GM12878 (cell line): ENCODE results near the gene CHMP1A. TPM values are rescaled to one million over a fixed set of nuclear protein-coding genes. Genes with fewer than 3 reads are reported as not detected.

Source experiments
- ATF7 ChIP-seq: fragments of 450-650 bp; IDR thresholded peaks from 2 replicates; pipeline ENCODE4 v1.6.1; 2016; ENCODE audit warnings: low read depth, mild to moderate bottlenecking
- CBX3 ChIP-seq: fragments of 200-600 bp; sonication (generic); IDR thresholded peaks from 2 replicates; pipeline ENCODE4 v1.6.1; 2016; ENCODE audit warnings: low read depth, borderline replicate concordance
- CEBPB ChIP-seq, 2 experiments: fragments of 150-350 bp in 1 of 2; IDR thresholded peaks; 2 replicates each; pipeline ENCODE4 v1.6.1; 2012 to 2014; ENCODE audit warnings: low read depth in 2 of 2, low read length in 2 of 2, borderline replicate concordance in 1 of 2, inconsistent platforms in 1 of 2
- CHD2 ChIP-seq: IDR thresholded peaks from 2 replicates; pipeline ENCODE4 v1.6.1; 2011; ENCODE audit warnings: low read depth, low read length, improper control_type of control experiment, borderline replicate concordance
- EGR1 ChIP-seq, 2 experiments: IDR thresholded peaks; 1 replicate in 1 of 2; 2 replicates in 1 of 2; pipeline ENCODE4 v1.6.1; 2011 to 2012; ENCODE audit warnings: low read depth in 2 of 2, low read length in 2 of 2, borderline replicate concordance in 1 of 2, mild to moderate bottlenecking in 1 of 2, moderate library complexity in 1 of 2
- ETV6 ChIP-seq, 2 experiments: fragments of 450-650 bp in 1 of 2; IDR thresholded peaks in 1 of 2; conservative IDR thresholded peaks in 1 of 2; 2 replicates each; pipeline ENCODE4 v1.6.1; 2014; ENCODE audit warnings: antibody characterized with exemption in 1 of 2, borderline replicate concordance in 1 of 2, low read depth in 1 of 2, mild to moderate bottlenecking in 1 of 2, moderate library complexity in 1 of 2
- EZH2 ChIP-seq: IDR thresholded peaks from 2 replicates; pipeline ENCODE4 v1.6.1; 2012; ENCODE audit warnings: low read depth, mild to moderate bottlenecking, control low read depth, inconsistent platforms, low read length, borderline replicate concordance; ENCODE audit not compliant: control insufficient read depth
- MEF2B ChIP-seq: fragments of 450-650 bp; IDR thresholded peaks from 2 replicates; pipeline ENCODE4 v1.6.1; 2018; ENCODE audit warnings: mild to moderate bottlenecking, moderate library complexity; ENCODE audit not compliant: partially characterized antibody, poor library complexity, severe bottlenecking
- MYC ChIP-seq: IDR thresholded peaks from 2 replicates; pipeline ENCODE4 v1.6.1; 2011; ENCODE audit warnings: mild to moderate bottlenecking, low read length, moderate library complexity, inconsistent platforms; ENCODE audit not compliant: insufficient read depth, insufficient replicate concordance, insufficient read length, severe bottlenecking
- RAD21 ChIP-seq: IDR thresholded peaks from 2 replicates; pipeline ENCODE4 v1.6.1; 2011; ENCODE audit warnings: mild to moderate bottlenecking, low read depth, low read length, moderate library complexity; ENCODE audit not compliant: insufficient read depth
- TAF1 ChIP-seq: IDR thresholded peaks from 2 replicates; pipeline ENCODE4 v1.6.1; 2011; ENCODE audit warnings: mild to moderate bottlenecking, low read depth, low read length, borderline replicate concordance
- TARDBP ChIP-seq: IDR thresholded peaks from 2 replicates; pipeline ENCODE4 v1.6.1; 2016; ENCODE audit warnings: borderline replicate concordance
- ZNF217 ChIP-seq: fragments of 450-650 bp; IDR thresholded peaks from 2 replicates; pipeline ENCODE4 v1.6.1; 2017; ENCODE audit warnings: antibody characterized with exemption, mild to moderate bottlenecking
- polyA plus RNA-seq, 11 experiments: library from polyadenylated mRNA; depleted of rRNA in 4 of 11; unstranded in 6 of 11; stranded (reverse) in 5 of 11; fragments of >200 nt; fragmentation: Nextera tagmentation in 4 of 11; fragmentation: Illumina TruSeq in 1 of 11; extraction: Ambion mirVana in 4 of 11; extraction: Trizol in 1 of 11; gene quantifications; 1 replicate in 1 of 11; 2 replicates in 10 of 11; pipeline versions ENCODE4 v1.2.1 to v1.2.3, GENCODE V29; 2011 to 2016; ENCODE audit warnings: inconsistent platforms in 2 of 11, missing spikeins in 2 of 11, low read depth in 1 of 11
- total RNA-seq, 4 experiments: library from RNA; depleted of rRNA in 3 of 4; stranded (reverse); fragments of >200 nt in 3 of 4; fragmentation: Illumina TruSeq in 1 of 4; extraction: Trizol in 1 of 4; gene quantifications; 2 replicates each; pipeline versions ENCODE4 v1.2.1 to v1.2.3, GENCODE V29; 2013 to 2021
- TF ChIP-seq, protein P1 (sequence below): fragments of 450-650 bp; IDR thresholded peaks from 2 replicates; pipeline ENCODE4 v1.6.1; 2016; ENCODE audit warnings: mild to moderate bottlenecking, moderate library complexity, borderline replicate concordance
- TF ChIP-seq, protein P2 (sequence below): IDR thresholded peaks from 2 replicates; pipeline ENCODE4 v1.6.1; 2011; ENCODE audit warnings: low read depth, low read length, improper control_type of control experiment, borderline replicate concordance
- TF ChIP-seq, protein P3 (sequence below): IDR thresholded peaks from 2 replicates; pipeline ENCODE4 v1.6.1; 2011; ENCODE audit warnings: borderline replicate concordance, low read depth, mild to moderate bottlenecking, moderate library complexity, low read length; ENCODE audit not compliant: insufficient read depth, poor library complexity, severe bottlenecking
- TF ChIP-seq, protein P4 (sequence below): IDR thresholded peaks from 2 replicates; pipeline ENCODE4 v1.6.1; 2012; ENCODE audit warnings: low read depth, low read length, improper control_type of control experiment
- TF ChIP-seq, protein P5 (sequence below): fragments of 450-650 bp; IDR thresholded peaks from 2 replicates; pipeline ENCODE4 v1.6.1; 2018; ENCODE audit warnings: borderline replicate concordance, mild to moderate bottlenecking; ENCODE audit not compliant: partially characterized antibody

The CHMP1A gene
- total and polyA plus RNA-seq, 10 of the 15 experiments (the other 5 are each of a cell fraction or from before 2014, with no cell fraction given): 1.0 to 86.7 (median 54.7) TPM

DNA sequence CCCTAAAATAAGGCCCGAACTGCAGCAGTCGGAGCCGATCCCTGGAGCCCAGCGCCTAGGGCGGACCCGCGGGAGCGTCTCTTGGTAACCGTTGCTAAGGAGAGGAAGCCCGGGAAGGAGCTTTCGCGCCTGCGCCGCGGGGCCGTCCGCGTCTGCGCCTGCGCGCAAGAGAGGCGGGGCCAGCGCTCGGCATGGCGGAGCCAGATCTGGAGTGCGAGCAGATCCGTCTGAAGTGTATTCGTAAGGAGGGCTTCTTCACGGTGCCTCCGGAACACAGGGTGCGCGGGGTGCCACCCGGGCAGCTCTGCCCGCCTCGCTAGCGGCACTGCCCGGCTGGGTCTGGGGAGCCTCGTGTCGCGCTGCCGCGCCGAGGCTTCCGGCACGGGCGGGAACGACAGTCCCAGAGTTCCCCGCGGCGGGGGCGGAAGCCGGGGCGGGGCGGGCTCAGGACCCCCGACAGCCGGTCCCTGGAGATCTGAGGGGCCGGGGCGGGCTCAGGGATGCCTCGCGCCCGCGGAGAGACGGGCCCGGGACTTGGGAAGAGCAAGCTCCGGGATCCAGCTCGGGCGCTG is 29.1 kb upstream of the CHMP1A start, which contains the start of gene CDK10 (continued):
- TF ChIP-seq, protein P1, sequence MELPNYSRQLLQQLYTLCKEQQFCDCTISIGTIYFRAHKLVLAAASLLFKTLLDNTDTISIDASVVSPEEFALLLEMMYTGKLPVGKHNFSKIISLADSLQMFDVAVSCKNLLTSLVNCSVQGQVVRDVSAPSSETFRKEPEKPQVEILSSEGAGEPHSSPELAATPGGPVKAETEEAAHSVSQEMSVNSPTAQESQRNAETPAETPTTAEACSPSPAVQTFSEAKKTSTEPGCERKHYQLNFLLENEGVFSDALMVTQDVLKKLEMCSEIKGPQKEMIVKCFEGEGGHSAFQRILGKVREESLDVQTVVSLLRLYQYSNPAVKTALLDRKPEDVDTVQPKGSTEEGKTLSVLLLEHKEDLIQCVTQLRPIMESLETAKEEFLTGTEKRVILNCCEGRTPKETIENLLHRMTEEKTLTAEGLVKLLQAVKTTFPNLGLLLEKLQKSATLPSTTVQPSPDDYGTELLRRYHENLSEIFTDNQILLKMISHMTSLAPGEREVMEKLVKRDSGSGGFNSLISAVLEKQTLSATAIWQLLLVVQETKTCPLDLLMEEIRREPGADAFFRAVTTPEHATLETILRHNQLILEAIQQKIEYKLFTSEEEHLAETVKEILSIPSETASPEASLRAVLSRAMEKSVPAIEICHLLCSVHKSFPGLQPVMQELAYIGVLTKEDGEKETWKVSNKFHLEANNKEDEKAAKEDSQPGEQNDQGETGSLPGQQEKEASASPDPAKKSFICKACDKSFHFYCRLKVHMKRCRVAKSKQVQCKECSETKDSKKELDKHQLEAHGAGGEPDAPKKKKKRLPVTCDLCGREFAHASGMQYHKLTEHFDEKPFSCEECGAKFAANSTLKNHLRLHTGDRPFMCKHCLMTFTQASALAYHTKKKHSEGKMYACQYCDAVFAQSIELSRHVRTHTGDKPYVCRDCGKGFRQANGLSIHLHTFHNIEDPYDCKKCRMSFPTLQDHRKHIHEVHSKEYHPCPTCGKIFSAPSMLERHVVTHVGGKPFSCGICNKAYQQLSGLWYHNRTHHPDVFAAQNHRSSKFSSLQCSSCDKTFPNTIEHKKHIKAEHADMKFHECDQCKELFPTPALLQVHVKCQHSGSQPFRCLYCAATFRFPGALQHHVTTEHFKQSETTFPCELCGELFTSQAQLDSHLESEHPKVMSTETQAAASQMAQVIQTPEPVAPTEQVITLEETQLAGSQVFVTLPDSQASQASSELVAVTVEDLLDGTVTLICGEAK: peak; percentile 51; the same call in 1 of the 2 replicates
- no peak for TF ChIP-seq CEBPB (IDR thresholded peaks at IDR 0.05; ENCODE audit: borderline replicate concordance in 1 of 2, low read depth in 2 of 2, low read length in 2 of 2)
- TF ChIP-seq ETV6 (conservative IDR thresholded peaks at IDR 0.05 in 1 of 2, IDR thresholded peaks at IDR 0.05 in 1 of 2; ENCODE audit: borderline replicate concordance in 1 of 2, low read depth in 1 of 2): no peak
- no peak for TF ChIP-seq EZH2
- TF ChIP-seq CHD2: no peak; the same call in 1 of the 2 replicates
- TF ChIP-seq, protein P2, sequence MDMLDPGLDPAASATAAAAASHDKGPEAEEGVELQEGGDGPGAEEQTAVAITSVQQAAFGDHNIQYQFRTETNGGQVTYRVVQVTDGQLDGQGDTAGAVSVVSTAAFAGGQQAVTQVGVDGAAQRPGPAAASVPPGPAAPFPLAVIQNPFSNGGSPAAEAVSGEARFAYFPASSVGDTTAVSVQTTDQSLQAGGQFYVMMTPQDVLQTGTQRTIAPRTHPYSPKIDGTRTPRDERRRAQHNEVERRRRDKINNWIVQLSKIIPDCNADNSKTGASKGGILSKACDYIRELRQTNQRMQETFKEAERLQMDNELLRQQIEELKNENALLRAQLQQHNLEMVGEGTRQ: no peak
- TF ChIP-seq, protein P3, sequence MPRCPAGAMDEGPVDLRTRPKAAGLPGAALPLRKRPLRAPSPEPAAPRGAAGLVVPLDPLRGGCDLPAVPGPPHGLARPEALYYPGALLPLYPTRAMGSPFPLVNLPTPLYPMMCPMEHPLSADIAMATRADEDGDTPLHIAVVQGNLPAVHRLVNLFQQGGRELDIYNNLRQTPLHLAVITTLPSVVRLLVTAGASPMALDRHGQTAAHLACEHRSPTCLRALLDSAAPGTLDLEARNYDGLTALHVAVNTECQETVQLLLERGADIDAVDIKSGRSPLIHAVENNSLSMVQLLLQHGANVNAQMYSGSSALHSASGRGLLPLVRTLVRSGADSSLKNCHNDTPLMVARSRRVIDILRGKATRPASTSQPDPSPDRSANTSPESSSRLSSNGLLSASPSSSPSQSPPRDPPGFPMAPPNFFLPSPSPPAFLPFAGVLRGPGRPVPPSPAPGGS: no peak
- no peak for TF ChIP-seq RAD21
- TF ChIP-seq, protein P4, sequence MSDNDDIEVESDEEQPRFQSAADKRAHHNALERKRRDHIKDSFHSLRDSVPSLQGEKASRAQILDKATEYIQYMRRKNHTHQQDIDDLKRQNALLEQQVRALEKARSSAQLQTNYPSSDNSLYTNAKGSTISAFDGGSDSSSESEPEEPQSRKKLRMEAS: peak; percentile 79
- peak in 1 of 2 experiments; percentile 82; a peak in 2 of 3 replicates for TF ChIP-seq EGR1 (IDR thresholded peaks at IDR 0.05; ENCODE audit: borderline replicate concordance in 1 of 2, low read depth in 2 of 2, low read length in 2 of 2)
- no peak for TF ChIP-seq CBX3
- no peak for TF ChIP-seq ATF7
- no peak for TF ChIP-seq ZNF217
- no peak for TF ChIP-seq TARDBP
- TF ChIP-seq MEF2B: peak; percentile 74
- TF ChIP-seq TAF1: peak; percentile 71
- TF ChIP-seq, protein P5, sequence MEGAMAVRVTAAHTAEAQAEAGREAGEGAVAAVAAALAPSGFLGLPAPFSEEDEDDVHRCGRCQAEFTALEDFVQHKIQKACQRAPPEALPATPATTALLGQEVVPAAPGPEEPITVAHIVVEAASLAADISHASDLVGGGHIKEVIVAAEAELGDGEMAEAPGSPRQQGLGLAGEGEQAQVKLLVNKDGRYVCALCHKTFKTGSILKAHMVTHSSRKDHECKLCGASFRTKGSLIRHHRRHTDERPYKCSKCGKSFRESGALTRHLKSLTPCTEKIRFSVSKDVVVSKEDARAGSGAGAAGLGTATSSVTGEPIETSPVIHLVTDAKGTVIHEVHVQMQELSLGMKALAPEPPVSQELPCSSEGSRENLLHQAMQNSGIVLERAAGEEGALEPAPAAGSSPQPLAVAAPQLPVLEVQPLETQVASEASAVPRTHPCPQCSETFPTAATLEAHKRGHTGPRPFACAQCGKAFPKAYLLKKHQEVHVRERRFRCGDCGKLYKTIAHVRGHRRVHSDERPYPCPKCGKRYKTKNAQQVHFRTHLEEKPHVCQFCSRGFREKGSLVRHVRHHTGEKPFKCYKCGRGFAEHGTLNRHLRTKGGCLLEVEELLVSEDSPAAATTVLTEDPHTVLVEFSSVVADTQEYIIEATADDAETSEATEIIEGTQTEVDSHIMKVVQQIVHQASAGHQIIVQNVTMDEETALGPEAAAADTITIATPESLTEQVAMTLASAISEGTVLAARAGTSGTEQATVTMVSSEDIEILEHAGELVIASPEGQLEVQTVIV: peak; percentile 92
- peak; percentile 95 for TF ChIP-seq MYC
